Measurements from ENCODE around the gene CORO2B.

GRCh38 chr15:68627995-68628394 is 49.2 kb downstream of the CORO2B start:
- TF ChIP-seq CTCF (IDR thresholded peaks at IDR 0.05; ENCODE audit: low read depth, low read length) (no peak), POLR2A (IDR thresholded peaks at IDR 0.05; ENCODE audit: extremely low read depth, insufficient read length) (no peak), MAX (IDR thresholded peaks at IDR 0.05; ENCODE audit: low read depth, low read length) (no peak)
